NT2/D1 (cell line): Measurements from ENCODE around the gene ADAMTS6.

Source experiments
- SUZ12 ChIP-seq: IDR thresholded peaks from 2 replicates; pipeline ENCODE4 v1.6.1; 2011; ENCODE audit not compliant: insufficient read length, insufficient read depth; ENCODE audit errors: extremely low read depth
- YY1 ChIP-seq: IDR thresholded peaks from 2 replicates; pipeline ENCODE4 v1.6.1; 2011; ENCODE audit not compliant: insufficient read length, insufficient read depth
- ZNF274 ChIP-seq: IDR thresholded peaks from 2 replicates; pipeline ENCODE4 v1.6.1; 2011; ENCODE audit warnings: mild to moderate bottlenecking, low read depth, low read length

DNA sequence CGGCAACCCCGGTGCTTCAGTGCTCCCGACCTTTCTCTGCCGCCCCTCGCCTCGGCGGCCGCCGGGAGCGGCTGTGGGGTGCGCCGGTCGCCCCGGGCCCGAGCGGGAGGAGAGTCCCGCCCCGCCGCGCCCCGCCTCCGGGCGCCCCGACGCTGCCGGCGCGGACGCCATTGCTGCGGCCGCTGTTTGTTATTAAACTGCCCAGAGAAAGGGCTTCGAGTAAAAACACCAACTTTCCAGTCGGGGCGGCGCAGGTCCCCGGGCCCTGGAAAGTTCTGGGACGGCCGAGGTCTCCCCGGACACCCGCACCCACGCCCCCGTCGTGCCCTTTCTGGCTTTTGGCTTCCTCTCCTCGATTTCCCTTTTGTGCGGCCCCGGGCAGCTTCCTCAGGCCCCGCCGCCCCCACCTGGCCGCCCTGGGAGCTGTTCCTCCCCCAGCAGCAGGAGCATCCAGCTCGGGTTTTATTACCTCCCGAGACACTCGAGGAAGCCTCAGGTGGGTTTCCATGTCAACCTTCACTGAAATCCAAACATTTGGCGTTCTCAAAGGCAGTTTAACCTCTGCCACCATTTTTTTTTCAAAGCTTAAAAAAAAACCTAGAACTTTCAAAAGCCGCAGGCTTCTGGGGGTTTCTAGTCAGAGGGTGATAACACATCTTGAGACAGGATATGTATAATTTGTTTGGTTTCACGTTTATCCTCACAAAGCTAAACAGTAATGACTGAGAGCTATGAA is 378.6 kb downstream of the ADAMTS6 start:
- peak; percentile 21 for TF ChIP-seq YY1
- no peak for TF ChIP-seq SUZ12
- TF ChIP-seq ZNF274: no peak
